Measurements from ENCODE around the gene CHIT1. TPM values are rescaled to one million over a fixed set of nuclear protein-coding genes. Genes with fewer than 3 reads are reported as not detected.
A peak's percentile ranks its signal among the peaks of the same experiment; 100 is the strongest.

CHIT1 gene
- total and polyA plus RNA-seq, 9 of the 15 experiments (the other 6 are each of a cell fraction or from before 2014, with no cell fraction given): not detected

GRCh38 chr1:203228670-203229069 lies 803 bp downstream of the CHIT1 start:
- Histone ChIP-seq H3K9ac (ENCODE audit: insufficient read depth in 1 of 2, low read depth in 2 of 2, low read length in 2 of 2) (no peak overlapping the region), H3K27ac (ENCODE audit: extremely low read depth, low read depth, low read length) (no peak overlapping the region), H3K79me2 (ENCODE audit: control insufficient read depth, insufficient read depth, low read length) (no peaks in the 10 kb centered on the region), H3K9me1 (ENCODE audit: control insufficient read depth, insufficient read depth, low read length) (no peaks in the 10 kb centered on the region), H3K4me2 (ENCODE audit: insufficient read depth, low read length) (no peak overlapping the region), H3K36me3 (ENCODE audit: control insufficient read depth, insufficient read depth, low read length) (no peaks in the 10 kb centered on the region), H4K20me1 (replicated peaks; ENCODE audit: control insufficient read depth, insufficient read depth, low read length) (no peaks in the 10 kb centered on the region; the same call in 1 of the 2 replicates), H3K27me3 (ENCODE audit: control insufficient read depth in 2 of 2, insufficient read depth in 2 of 2, low read length in 2 of 2) (peaks cover 15 to 63% of the 10 kb centered on the region in 2 experiments; a peak in 4 of 5 replicates), H2AFZ (ENCODE audit: low read depth, low read length) (no peak overlapping the region), H3K4me3 (no peak overlapping the region), H3K4me1 (replicated peaks in 1 of 2; ENCODE audit: control insufficient read depth in 2 of 2, insufficient read depth in 2 of 2, low read length in 2 of 2) (no peaks in the 10 kb centered on the region), H3K9me3 (replicated peaks; ENCODE audit: control insufficient read depth, insufficient read depth, low read depth, low read length) (no peaks in the 10 kb centered on the region)
- DNase-seq (ENCODE audit: extremely low read depth in 1 of 4, low spot score in 3 of 4): no peak
- ATAC-seq: no peak
- in situ Hi-C loops (cut with MboI): no loop called here
- FAIRE-seq: no peak
- ChIA-PET POLR2A (interaction anchor here (1.3 kb wide), 1 partner anchor 103 kb away, joined by 3 read pairs; no protein-coding TSS in a partner anchor), CTCF (ENCODE audit: low intra/inter-chr PET ratio) (no interaction called here)
- WGBS (ENCODE audit: insufficient coverage, low coverage, missing lambda C conversion rate): 0% methylated on average over 4 of the region's 4 CpGs
- no TSS peak for BruUV-seq (replicated peaks)
- intact Hi-C loops (cut with micrococcal nuclease): no loop called here
- no peak for TF ChIP-seq KDM4B (IDR thresholded peaks at IDR 0.05; ENCODE audit: borderline replicate concordance in 2 of 2, low read depth in 1 of 2)
- TF ChIP-seq MAFG (tag; conservative IDR thresholded peaks at IDR 0.05): peak; percentile 79
- peak; percentile 81 for TF ChIP-seq C11orf30 (IDR thresholded peaks at IDR 0.05; ENCODE audit: low read depth)
- TF ChIP-seq SREBF2 (CRISPR knock-in tag; IDR thresholded peaks at IDR 0.05): no peak
- TF ChIP-seq PBX2 (CRISPR knock-in tag; IDR thresholded peaks at IDR 0.05; ENCODE audit: low read depth): no peak
- no peak for TF ChIP-seq PBX2 (tag; conservative IDR thresholded peaks at IDR 0.05; ENCODE audit: low read depth)
- no peak for TF ChIP-seq PML (IDR thresholded peaks at IDR 0.05; ENCODE audit: low read length)
- TF ChIP-seq ZNF589 (CRISPR knock-in tag; IDR thresholded peaks at IDR 0.05; ENCODE audit: low read depth): no peak
- no peak for TF ChIP-seq ATF4 (CRISPR knock-in tag; IDR thresholded peaks at IDR 0.05)
- TF ChIP-seq MAFF (IDR thresholded peaks at IDR 0.05; ENCODE audit: low read length): peak; percentile 68
- TF ChIP-seq SNAPC5 (CRISPR knock-in tag; IDR thresholded peaks at IDR 0.05): no peak
- peak; percentile 31; the same call in 1 of the 2 replicates for TF ChIP-seq MAFK (IDR thresholded peaks at IDR 0.05; ENCODE audit: low read length)
- no peak for TF ChIP-seq CEBPG (CRISPR knock-in tag; IDR thresholded peaks at IDR 0.05)
- no peak for TF ChIP-seq CEBPG (tag; conservative IDR thresholded peaks at IDR 0.05 in 1 of 2, IDR thresholded peaks at IDR 0.05 in 1 of 2)
- no peak for TF ChIP-seq TGIF2 (CRISPR knock-in tag; IDR thresholded peaks at IDR 0.05)
- no peak for TF ChIP-seq NCOR1 (IDR thresholded peaks at IDR 0.05)
- no peak for TF ChIP-seq BRF1 (IDR thresholded peaks at IDR 0.05; ENCODE audit: borderline replicate concordance, extremely low read depth, insufficient read length)
- peak; percentile 85 for TF ChIP-seq ZNF316 (IDR thresholded peaks at IDR 0.05)
- no peak for TF ChIP-seq ATF3 (IDR thresholded peaks at IDR 0.05)
- no peak for TF ChIP-seq ATF3 (CRISPR knock-in tag; conservative IDR thresholded peaks at IDR 0.05)
- no peak for TF ChIP-seq SOX6 (IDR thresholded peaks at IDR 0.05)
